Prostate gland (tissue), 2 donors: ENCODE measurements around the gene C5orf24.

Experiments
- POLR2A ChIP-seq: fragments of 450-650 bp; IDR thresholded peaks from one replicate; pipeline ENCODE4 v1.6.1; 2016; ENCODE audit warnings: antibody characterized with exemption, mild to moderate bottlenecking
- TF ChIP-seq, protein P1 (sequence below), 4 experiments: fragments of 200-600 bp in 2 of 4; fragments of 450-650 bp in 2 of 4; sonication (generic) in 2 of 4; IDR thresholded peaks; 1 replicate in 3 of 4; 2 replicates in 1 of 4; pipeline ENCODE4 v1.5.1; 2016 to 2019; ENCODE audit warnings: antibody characterized with exemption in 4 of 4, mild to moderate bottlenecking in 2 of 4, moderate library complexity in 2 of 4

DNA sequence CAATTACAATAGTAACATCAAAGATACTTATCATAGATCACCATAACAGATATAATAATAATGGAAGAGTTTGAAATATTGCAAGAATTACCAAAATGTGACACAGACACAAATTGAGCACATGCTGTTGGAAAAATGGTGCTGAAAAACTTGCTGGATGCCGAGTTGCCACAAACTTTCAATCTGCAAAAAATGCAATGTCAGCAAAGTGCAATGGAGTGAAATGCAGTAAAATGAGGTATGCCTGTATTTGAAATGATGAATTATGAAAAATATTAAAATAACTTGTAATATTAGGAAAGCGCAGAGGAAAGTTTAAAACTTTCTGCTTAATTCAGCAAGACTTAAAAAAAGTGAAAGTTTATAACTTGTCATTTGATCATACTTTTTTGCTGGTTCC is 47.2 kb downstream of the C5orf24 start:
- TF ChIP-seq, protein P1, sequence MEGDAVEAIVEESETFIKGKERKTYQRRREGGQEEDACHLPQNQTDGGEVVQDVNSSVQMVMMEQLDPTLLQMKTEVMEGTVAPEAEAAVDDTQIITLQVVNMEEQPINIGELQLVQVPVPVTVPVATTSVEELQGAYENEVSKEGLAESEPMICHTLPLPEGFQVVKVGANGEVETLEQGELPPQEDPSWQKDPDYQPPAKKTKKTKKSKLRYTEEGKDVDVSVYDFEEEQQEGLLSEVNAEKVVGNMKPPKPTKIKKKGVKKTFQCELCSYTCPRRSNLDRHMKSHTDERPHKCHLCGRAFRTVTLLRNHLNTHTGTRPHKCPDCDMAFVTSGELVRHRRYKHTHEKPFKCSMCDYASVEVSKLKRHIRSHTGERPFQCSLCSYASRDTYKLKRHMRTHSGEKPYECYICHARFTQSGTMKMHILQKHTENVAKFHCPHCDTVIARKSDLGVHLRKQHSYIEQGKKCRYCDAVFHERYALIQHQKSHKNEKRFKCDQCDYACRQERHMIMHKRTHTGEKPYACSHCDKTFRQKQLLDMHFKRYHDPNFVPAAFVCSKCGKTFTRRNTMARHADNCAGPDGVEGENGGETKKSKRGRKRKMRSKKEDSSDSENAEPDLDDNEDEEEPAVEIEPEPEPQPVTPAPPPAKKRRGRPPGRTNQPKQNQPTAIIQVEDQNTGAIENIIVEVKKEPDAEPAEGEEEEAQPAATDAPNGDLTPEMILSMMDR (IDR thresholded peaks at IDR 0.05): no peak
- no peak for TF ChIP-seq POLR2A
